NB4 (cell line): ENCODE measurements around the gene TMEM247.

ENCODE experiments used
- CTCF ChIP-seq: IDR thresholded peaks from one replicate; pipeline ENCODE4 v1.5.1; 2012; ENCODE audit warnings: low read depth, low read length
- MAX ChIP-seq: IDR thresholded peaks from 2 replicates; pipeline ENCODE4 v1.6.1; 2011; ENCODE audit warnings: low read depth, low read length
- POLR2A ChIP-seq: IDR thresholded peaks from 2 replicates; pipeline ENCODE4 v1.6.1; 2011; ENCODE audit warnings: mild to moderate bottlenecking; ENCODE audit not compliant: insufficient read length; ENCODE audit errors: extremely low read depth

GRCh38 chr2:46499392-46499785 lies 20.0 kb downstream of the TMEM247 start:
- TF ChIP-seq MAX (no peak), CTCF (no peak), POLR2A (no peak)
